Astrocyte of the spinal cord (primary cell): Measurements from ENCODE around the gene SLFN12.
"Not testable (repeated sequence)": the region's sequence is repeated elsewhere in the genome, so short reads cannot be mapped to it uniquely, and the experiment has no call there.

ENCODE experiments used
- DNase-seq: peaks from one replicate; pipeline ENCODE4 v3.0.0; 2011; ENCODE audit warnings: low read depth, low spot score
- H3K4me3 ChIP-seq: 2 replicates; pipeline ENCODE4 v1.5.1; 2011; ENCODE audit warnings: low read depth, mild to moderate bottlenecking, low read length, moderate library complexity
- in situ Hi-C: cut with HindIII; loops from 2 replicates; pipeline ENCODE4 v1.10.0; 2017; ENCODE audit warnings: low sequenced_read_pairs
- TF ChIP-seq, protein P1 (sequence below): IDR thresholded peaks from 2 replicates; pipeline ENCODE4 v1.5.1; 2012; ENCODE audit warnings: low read depth, mild to moderate bottlenecking, low read length, inconsistent platforms

Gene SLFN12

DNA sequence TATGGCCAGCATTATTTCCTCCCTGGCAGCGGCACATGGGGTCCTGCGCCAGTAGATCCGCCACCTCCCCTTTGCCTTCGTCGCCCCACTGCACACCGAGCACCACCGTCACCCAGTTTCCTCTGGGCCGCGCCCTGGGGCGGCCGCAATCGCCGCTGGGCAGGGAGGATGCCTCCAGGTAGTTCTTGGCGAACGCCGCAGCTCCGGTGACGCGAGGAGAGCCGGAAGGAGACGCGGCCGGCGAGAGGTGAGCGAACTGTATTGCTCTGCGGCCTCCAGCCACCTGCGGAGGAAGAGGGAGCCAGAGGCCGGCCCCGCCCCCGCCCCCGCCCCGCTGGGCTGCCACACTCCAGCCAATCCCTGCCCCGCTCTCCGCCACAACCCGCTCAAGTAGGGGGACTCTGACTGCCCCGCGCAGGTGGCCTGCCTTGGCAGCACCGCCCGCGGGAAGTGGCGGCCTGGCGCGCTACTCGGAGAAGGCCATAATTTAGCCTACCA, 28.1 kb upstream of the SLFN12 start:
- no peak for DNase-seq
- TF ChIP-seq, protein P1, sequence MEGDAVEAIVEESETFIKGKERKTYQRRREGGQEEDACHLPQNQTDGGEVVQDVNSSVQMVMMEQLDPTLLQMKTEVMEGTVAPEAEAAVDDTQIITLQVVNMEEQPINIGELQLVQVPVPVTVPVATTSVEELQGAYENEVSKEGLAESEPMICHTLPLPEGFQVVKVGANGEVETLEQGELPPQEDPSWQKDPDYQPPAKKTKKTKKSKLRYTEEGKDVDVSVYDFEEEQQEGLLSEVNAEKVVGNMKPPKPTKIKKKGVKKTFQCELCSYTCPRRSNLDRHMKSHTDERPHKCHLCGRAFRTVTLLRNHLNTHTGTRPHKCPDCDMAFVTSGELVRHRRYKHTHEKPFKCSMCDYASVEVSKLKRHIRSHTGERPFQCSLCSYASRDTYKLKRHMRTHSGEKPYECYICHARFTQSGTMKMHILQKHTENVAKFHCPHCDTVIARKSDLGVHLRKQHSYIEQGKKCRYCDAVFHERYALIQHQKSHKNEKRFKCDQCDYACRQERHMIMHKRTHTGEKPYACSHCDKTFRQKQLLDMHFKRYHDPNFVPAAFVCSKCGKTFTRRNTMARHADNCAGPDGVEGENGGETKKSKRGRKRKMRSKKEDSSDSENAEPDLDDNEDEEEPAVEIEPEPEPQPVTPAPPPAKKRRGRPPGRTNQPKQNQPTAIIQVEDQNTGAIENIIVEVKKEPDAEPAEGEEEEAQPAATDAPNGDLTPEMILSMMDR, result no peak
- no peak overlapping the region for H3K4me3 ChIP-seq
- in situ Hi-C loops, result no loop called here

DNA sequence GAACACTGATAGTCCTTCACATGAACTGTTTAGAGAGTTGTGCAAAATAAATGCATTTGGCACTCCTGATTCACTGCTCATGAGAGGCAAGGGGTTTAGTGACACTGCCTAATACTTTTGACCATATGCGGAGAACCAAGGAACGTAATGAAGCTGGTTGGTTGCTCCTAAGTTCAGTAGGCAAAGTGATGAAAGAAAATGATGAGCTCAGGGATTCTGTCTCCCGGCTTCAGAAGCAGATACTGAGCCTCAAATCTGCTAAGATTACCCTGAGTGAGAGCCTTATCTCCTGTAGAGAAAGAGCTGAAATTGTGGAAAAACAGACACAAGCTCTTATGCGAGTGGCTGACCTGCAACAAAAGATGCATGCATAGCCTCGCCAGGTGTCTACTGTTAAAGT, 21.7 kb upstream of the SLFN12 start:
- H3K4me3 ChIP-seq, DNase-seq, in situ Hi-C loops: not testable (repeated sequence)

DNA sequence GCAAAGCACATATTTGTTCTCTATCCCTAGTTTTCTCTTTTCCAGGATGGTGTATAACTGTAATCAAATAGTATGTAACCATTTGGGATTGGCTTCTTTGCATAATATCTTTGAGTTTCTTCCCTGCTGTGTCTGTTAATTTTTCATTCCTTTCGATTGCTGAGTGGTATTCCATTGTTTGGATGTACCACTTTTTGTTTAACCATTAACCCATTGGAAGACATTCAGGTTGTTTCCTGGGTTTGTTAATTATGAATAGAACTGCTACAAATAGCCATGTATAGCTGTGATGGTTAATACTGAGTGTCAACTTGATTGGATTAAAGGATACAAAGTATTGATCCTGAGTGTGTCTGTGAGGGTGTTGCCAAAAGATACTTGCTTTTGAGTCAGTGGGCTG, 20.9 kb upstream of the SLFN12 start:
- no peak overlapping the region for H3K4me3 ChIP-seq
- TF ChIP-seq, protein P1, result no peak
- in situ Hi-C loops, result no loop called here
- DNase-seq, result no peak

DNA sequence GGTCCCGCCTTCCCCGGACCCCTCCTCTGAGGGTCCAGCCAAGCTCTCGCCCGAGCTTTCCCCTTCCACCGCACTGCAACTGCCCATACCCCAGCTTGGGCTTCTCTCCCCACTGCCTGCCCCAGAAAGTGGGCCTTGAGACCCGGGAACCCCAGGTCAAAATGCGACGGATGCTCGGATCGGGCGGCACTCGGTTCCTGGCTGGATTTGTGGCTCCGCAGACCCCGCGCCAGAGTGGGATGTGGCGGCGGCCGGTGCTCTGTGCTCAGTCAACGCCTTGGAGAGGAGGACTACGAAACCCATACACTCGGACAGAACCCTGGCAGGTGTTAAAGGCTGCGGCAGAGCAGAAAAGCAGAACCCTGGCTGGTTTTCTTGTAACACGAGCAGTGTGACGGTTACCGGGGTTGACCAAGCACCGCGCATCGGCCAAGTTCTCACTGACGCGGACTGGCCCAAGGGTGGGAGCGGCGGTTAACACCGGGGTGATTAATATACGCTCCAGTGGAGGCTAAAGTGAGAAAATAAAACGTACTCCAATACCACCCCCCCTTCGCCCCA, 17.2 kb upstream of the SLFN12 start:
- no peak overlapping the region for H3K4me3 ChIP-seq
- peak; percentile 21 for DNase-seq
- TF ChIP-seq, protein P1, result no peak
- in situ Hi-C loops, result no loop called here

DNA sequence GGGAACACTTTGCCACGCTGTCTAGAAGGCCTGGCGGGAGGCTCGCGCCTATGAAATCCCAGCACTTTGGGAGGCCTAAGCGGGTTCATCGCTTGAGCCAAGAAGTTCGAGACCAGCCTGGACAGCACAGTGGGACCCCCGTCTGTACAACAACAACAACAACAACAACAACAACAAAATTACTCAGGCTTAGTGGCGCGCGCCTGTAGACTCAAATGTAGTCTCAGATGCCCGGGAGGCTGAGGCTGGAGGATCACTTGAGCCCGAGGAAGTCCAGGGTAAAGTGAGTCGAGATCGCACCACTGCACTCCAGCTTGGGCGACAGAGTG, 16.6 kb upstream of the SLFN12 start:
- TF ChIP-seq, protein P1, result no peak
- H3K4me3 ChIP-seq, result peak overlapping the region; percentile 43
- no peak for DNase-seq
- in situ Hi-C loops, result no loop called here

DNA sequence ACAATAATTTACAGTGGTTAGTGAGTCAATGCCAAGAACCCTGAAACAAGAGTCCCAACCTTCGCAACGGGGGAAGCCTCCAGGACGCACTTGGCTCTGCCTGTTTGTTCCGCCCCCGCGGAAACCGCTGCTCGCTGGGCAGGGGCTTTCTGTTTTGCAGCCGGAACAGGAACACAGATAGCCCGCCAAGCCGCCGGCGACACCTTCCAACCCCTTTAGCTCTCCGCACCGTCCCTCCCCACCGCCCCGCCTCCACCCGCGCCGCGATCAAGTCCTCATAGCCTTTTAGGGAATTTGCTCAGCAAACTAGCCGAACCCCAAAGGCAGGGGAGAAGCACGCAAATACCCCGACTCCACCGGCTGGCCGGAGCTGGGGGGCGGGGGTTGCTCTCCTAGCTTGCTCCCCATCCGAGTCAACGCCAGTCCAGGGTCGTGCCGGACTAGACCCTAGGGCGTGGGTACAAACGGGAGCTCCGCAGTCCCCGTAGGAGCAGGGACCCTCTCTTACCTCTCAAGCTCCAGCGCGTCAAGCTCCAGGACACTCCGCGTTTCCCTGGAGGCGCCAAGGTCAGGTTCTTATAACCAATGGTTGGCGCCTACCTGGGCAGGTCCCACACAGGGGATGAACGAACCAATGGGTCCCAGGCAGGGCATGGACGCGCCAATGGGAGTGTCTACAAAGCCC, 16.1 kb upstream of the SLFN12 start, which contains the start of gene SLFN13:
TSS of gene SLFN13 (minus strand) at position 553 of the 685 bp plus-strand sequence. CDS start 3,086 bp downstream, outside the sequence.
- DNase-seq, result peak; percentile 56
- H3K4me3 ChIP-seq, result peak within 1 kb of the TSS; percentile 43
- in situ Hi-C loops, result no loop called here
- TF ChIP-seq, protein P1, result no peak

DNA sequence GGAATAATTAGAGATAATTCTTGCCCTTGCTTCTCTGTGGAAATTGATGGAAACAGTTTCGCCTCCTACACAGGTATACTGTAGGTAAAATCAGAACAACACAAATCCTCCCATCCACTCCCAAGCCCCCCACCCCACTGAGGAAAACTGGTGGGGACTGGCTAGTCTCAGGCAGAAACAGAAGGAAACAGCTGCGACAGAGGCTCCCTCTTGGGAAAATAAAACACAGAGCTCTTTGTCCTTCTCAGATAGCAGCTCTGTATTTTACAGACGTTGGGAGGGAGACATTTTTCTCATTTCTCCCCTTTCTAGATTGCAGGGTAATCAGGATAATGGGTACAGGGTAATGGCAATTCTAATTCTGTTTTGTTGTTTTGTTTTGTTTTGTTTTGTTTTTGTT, 15.2 kb upstream of the SLFN12 start:
- DNase-seq, result no peak
- in situ Hi-C loops, result no loop called here
- H3K4me3 ChIP-seq, result no peak overlapping the region
- TF ChIP-seq, protein P1, result no peak
